ENCODE results near the gene OLIG1.

The OLIG1 gene, protein sequence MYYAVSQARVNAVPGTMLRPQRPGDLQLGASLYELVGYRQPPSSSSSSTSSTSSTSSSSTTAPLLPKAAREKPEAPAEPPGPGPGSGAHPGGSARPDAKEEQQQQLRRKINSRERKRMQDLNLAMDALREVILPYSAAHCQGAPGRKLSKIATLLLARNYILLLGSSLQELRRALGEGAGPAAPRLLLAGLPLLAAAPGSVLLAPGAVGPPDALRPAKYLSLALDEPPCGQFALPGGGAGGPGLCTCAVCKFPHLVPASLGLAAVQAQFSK

DNA sequence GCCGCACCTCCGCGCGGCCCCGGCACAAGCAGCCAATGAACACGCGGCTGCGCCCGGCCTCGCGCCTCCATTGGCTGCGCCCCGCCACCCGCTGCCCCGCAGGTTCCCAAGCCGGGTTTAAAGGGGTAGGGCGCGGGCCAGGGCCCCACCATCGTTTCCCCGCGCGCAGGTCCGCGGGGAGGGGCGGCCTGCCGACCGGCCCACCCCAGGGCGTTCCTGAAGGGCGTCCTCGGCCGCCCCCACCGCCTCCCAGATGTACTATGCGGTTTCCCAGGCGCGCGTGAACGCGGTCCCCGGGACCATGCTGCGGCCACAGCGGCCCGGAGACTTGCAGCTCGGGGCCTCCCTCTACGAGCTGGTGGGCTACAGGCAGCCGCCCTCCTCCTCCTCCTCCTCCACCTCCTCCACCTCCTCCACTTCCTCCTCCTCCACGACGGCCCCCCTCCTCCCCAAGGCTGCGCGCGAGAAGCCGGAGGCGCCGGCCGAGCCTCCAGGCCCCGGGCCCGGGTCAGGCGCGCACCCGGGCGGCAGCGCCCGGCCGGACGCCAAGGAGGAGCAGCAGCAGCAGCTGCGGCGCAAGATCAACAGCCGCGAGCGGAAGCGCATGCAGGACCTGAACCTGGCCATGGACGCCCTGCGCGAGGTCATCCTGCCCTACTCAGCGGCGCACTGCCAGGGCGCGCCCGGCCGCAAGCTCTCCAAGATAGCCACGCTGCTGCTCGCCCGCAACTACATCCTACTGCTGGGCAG, at the start of gene OLIG1:
TSS of gene OLIG1 (plus strand) at position 148 of the 750 bp plus-strand sequence. CDS start at position 254, 106 bp downstream.
- H3K36me3 ChIP-seq (replicated peaks; ENCODE audit: low read depth, low read length) = no peaks in the 10 kb centered on the region
- no peak within 1 kb of the TSS for H3K4me2 ChIP-seq (ENCODE audit: low read length)
- H4K20me1 ChIP-seq (ENCODE audit: insufficient read depth, low read length) = no peaks in the 10 kb centered on the region
- no peak within 1 kb of the TSS for H3K4me3 ChIP-seq (ENCODE audit: low read length)
- H3K27me3 ChIP-seq (ENCODE audit: low read depth, low read length) = peaks cover 15% of the 10 kb centered on the region; the same call in 1 of the 2 replicates
- no peak within 1 kb of the TSS for H2AFZ ChIP-seq (ENCODE audit: low read depth, low read length)
- H3K4me1 ChIP-seq (ENCODE audit: low read length) = peaks cover 14% of the 10 kb centered on the region
- H3K9ac ChIP-seq (ENCODE audit: low read length) = no peak within 1 kb of the TSS
- no peaks in the 10 kb centered on the region for H3K79me2 ChIP-seq (ENCODE audit: low read length)
- no peaks in the 10 kb centered on the region for H3K9me3 ChIP-seq (ENCODE audit: insufficient read depth, low read length)
- no peak within 1 kb of the TSS for H3K27ac ChIP-seq (ENCODE audit: low read length)
- no peak for TF ChIP-seq EZH2phosphoT487 (IDR thresholded peaks at IDR 0.05; ENCODE audit: low read depth)
- TF ChIP-seq, protein P1, sequence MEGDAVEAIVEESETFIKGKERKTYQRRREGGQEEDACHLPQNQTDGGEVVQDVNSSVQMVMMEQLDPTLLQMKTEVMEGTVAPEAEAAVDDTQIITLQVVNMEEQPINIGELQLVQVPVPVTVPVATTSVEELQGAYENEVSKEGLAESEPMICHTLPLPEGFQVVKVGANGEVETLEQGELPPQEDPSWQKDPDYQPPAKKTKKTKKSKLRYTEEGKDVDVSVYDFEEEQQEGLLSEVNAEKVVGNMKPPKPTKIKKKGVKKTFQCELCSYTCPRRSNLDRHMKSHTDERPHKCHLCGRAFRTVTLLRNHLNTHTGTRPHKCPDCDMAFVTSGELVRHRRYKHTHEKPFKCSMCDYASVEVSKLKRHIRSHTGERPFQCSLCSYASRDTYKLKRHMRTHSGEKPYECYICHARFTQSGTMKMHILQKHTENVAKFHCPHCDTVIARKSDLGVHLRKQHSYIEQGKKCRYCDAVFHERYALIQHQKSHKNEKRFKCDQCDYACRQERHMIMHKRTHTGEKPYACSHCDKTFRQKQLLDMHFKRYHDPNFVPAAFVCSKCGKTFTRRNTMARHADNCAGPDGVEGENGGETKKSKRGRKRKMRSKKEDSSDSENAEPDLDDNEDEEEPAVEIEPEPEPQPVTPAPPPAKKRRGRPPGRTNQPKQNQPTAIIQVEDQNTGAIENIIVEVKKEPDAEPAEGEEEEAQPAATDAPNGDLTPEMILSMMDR (IDR thresholded peaks at IDR 0.05; ENCODE audit: low read depth, low read length) = no peak

DNA sequence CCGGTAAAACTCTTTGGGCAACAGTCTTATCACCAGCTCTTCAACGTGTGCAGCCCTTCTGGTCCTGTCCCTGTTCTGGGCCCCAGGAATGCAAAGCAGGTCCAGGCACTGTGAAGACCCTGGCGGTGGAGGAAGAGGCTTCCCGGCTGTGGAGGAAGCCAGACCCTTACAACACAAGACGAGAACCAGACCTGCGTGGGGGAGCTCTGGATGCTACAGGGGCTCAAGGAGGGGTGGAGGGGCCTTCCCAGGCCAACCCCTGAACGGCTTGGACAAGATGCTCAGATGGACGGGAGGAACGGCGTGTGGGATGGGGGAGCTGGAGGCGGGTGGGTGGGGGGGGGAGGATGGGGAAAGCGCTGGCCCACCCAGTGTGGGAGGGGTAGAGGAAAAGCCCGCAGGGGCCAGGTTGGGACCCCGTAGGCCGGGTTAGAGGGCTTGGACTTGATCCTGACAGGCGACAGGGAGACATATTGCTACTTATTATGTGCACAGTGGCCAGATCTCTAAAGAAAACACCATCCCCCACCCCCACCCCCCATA, 49.3 kb upstream of the OLIG1 start:
- TF ChIP-seq EZH2phosphoT487 (IDR thresholded peaks at IDR 0.05; ENCODE audit: low read depth) = no peak
- TF ChIP-seq, protein P1 (IDR thresholded peaks at IDR 0.05; ENCODE audit: low read depth, low read length) = no peak
- H3K36me3 ChIP-seq (replicated peaks; ENCODE audit: low read depth, low read length) = no peaks in the 10 kb centered on the region
- no peaks in the 10 kb centered on the region for H3K4me1 ChIP-seq (ENCODE audit: low read length)
- no peak overlapping the region for H2AFZ ChIP-seq (ENCODE audit: low read depth, low read length)
- no peaks in the 10 kb centered on the region for H3K79me2 ChIP-seq (ENCODE audit: low read length)
- H3K27ac ChIP-seq (ENCODE audit: low read length) = no peak overlapping the region
- no peaks in the 10 kb centered on the region for H3K9me3 ChIP-seq (ENCODE audit: insufficient read depth, low read length)
- no peak overlapping the region for H3K4me2 ChIP-seq (ENCODE audit: low read length)
- H3K4me3 ChIP-seq (ENCODE audit: low read length) = no peak overlapping the region
- no peaks in the 10 kb centered on the region for H4K20me1 ChIP-seq (ENCODE audit: insufficient read depth, low read length)
- no peaks in the 10 kb centered on the region for H3K27me3 ChIP-seq (ENCODE audit: low read depth, low read length)
- H3K9ac ChIP-seq (ENCODE audit: low read length) = no peak overlapping the region

DNA sequence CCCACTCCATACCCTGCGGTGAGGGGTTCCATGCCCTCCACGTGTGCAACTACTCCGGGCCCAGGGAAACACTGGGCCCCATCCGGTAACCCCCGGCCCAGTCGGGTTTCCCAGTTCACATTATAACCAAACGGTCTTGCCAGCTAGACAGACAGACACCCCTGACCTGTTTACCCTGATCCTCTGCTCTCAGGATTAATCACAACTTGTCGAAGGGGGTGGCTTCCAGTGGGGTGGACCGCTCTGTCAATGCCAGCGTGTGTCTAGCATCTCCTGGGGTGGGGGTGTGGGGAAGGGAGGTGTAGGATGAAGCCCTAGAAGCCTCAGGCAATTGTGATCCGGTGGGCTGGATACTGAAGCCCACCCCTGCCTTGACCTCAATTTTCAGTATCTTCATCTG, 48.8 kb upstream of the OLIG1 start:
- Histone ChIP-seq H3K27ac (ENCODE audit: low read length) (no peak overlapping the region), H3K4me2 (ENCODE audit: low read length) (no peak overlapping the region), H3K36me3 (replicated peaks; ENCODE audit: low read depth, low read length) (no peaks in the 10 kb centered on the region), H3K4me3 (ENCODE audit: low read length) (no peak overlapping the region), H2AFZ (ENCODE audit: low read depth, low read length) (no peak overlapping the region), H3K79me2 (ENCODE audit: low read length) (no peaks in the 10 kb centered on the region), H4K20me1 (ENCODE audit: insufficient read depth, low read length) (no peaks in the 10 kb centered on the region), H3K9me3 (ENCODE audit: insufficient read depth, low read length) (no peaks in the 10 kb centered on the region), H3K4me1 (ENCODE audit: low read length) (no peaks in the 10 kb centered on the region), H3K9ac (ENCODE audit: low read length) (no peak overlapping the region), H3K27me3 (ENCODE audit: low read depth, low read length) (no peaks in the 10 kb centered on the region)
- TF ChIP-seq, protein P1 (IDR thresholded peaks at IDR 0.05; ENCODE audit: low read depth, low read length) = no peak

DNA sequence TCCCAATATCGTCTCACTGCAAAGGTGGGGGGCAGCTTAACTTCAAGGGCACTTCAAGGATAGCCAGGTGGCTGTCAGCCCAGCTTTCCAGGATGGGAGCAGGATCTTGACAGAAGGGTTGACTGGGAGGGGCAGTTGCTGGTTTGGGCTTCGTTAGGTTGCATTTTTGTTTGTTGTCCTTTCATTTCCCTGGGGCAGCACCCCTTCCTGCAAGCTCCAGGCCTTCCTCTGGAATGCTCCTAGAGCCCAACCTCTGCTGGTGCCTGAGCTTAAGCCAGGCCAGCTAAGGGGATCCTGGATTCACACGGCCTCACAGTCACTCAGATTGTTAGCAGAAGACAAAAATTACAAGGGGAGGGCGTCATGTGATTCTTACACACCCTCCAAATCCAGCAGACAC, 48.3 kb upstream of the OLIG1 start:
- Histone ChIP-seq H3K9me3 (ENCODE audit: insufficient read depth, low read length) (no peaks in the 10 kb centered on the region), H3K36me3 (replicated peaks; ENCODE audit: low read depth, low read length) (no peaks in the 10 kb centered on the region), H3K4me3 (ENCODE audit: low read length) (no peak overlapping the region), H3K27me3 (ENCODE audit: low read depth, low read length) (no peaks in the 10 kb centered on the region), H3K4me2 (ENCODE audit: low read length) (no peak overlapping the region), H3K9ac (ENCODE audit: low read length) (no peak overlapping the region), H3K27ac (ENCODE audit: low read length) (no peak overlapping the region), H2AFZ (ENCODE audit: low read depth, low read length) (no peak overlapping the region), H4K20me1 (ENCODE audit: insufficient read depth, low read length) (no peaks in the 10 kb centered on the region), H3K79me2 (ENCODE audit: low read length) (no peaks in the 10 kb centered on the region), H3K4me1 (ENCODE audit: low read length) (no peaks in the 10 kb centered on the region)
- TF ChIP-seq, protein P1 (IDR thresholded peaks at IDR 0.05; ENCODE audit: low read depth, low read length) = no peak
- no peak for TF ChIP-seq EZH2phosphoT487 (IDR thresholded peaks at IDR 0.05; ENCODE audit: low read depth)
